GM23338 (cell line): ENCODE measurements around the gene GAB2. TPM values are rescaled to one million over a fixed set of nuclear protein-coding genes. Genes with fewer than 3 reads are reported as not detected.

Experiments
- CTCF ChIP-seq, 2 experiments: fragments of 200-600 bp in 1 of 2; sonication (generic) in 1 of 2; conservative IDR thresholded peaks; 2 replicates each; pipeline versions ENCODE4 v1.5.1 to v1.6.1; 2016 to 2017; ENCODE audit warnings: antibody characterized with exemption in 2 of 2, low read depth in 2 of 2, mild to moderate bottlenecking in 2 of 2, moderate library complexity in 1 of 2
- EZH2phosphoT487 ChIP-seq: fragments of 200-600 bp; sonication (generic); IDR thresholded peaks from one replicate; pipeline ENCODE4 v1.8.1; 2018; ENCODE audit warnings: antibody characterized with exemption; ENCODE audit not compliant: unreplicated experiment
- JUNB ChIP-seq: IDR thresholded peaks from one replicate; pipeline ENCODE4 v1.6.1; 2016; ENCODE audit warnings: antibody characterized with exemption; ENCODE audit not compliant: unreplicated experiment
- NANOG ChIP-seq: IDR thresholded peaks from 2 replicates; pipeline ENCODE4 v1.6.1; 2016; ENCODE audit warnings: antibody characterized with exemption, borderline replicate concordance
- REST ChIP-seq: IDR thresholded peaks from one replicate; pipeline ENCODE4 v1.6.1; 2018; ENCODE audit warnings: antibody characterized with exemption; ENCODE audit not compliant: unreplicated experiment
- STAT1 ChIP-seq: IDR thresholded peaks from one replicate; pipeline ENCODE4 v1.6.1; 2016; ENCODE audit warnings: antibody characterized with exemption; ENCODE audit not compliant: unreplicated experiment
- ZNF114 ChIP-seq: fragments of 250-450 bp; sonication (Bioruptor Pico); IDR thresholded peaks from 2 replicates; pipeline ENCODE4 v1.5.0; 2020; ENCODE audit warnings: mild to moderate bottlenecking, moderate library complexity
- ZNF331 ChIP-seq: fragments of 250-450 bp; sonication (Bioruptor Pico); IDR thresholded peaks from 2 replicates; pipeline ENCODE4 v1.5.0; 2020; ENCODE audit warnings: low read depth, mild to moderate bottlenecking, moderate library complexity
- ZNF462 ChIP-seq: fragments of 250-450 bp; sonication (Bioruptor Pico); IDR thresholded peaks from 2 replicates; pipeline ENCODE4 v1.5.0; 2020; ENCODE audit warnings: mild to moderate bottlenecking, moderate library complexity
- polyA plus RNA-seq: library from polyadenylated mRNA; unstranded; fragments of >200 nt; fragmentation: Nextera tagmentation; extraction: Ambion mirVana; gene quantifications from 2 replicates; pipeline ENCODE4 v1.2.1, GENCODE V29; 2016
- total RNA-seq: library from RNA; depleted of rRNA; stranded (reverse); fragments of >200 nt; shearing (Covaris generic); gene quantifications from 2 replicates; pipeline ENCODE4 v1.2.3, GENCODE V29; 2014

Gene GAB2
- total and polyA plus RNA-seq, 2 experiments from 2014 or later = 2.0 to 10.8 TPM

- TF ChIP-seq ZNF462 = no peak
- no peak for TF ChIP-seq ZNF114 (CRISPR knock-in tag)
- no peak for TF ChIP-seq REST
- no peak for TF ChIP-seq EZH2phosphoT487
- no peak for TF ChIP-seq ZNF331 (CRISPR knock-in tag)
- TF ChIP-seq STAT1 = no peak
- TF ChIP-seq JUNB = no peak
- TF ChIP-seq NANOG = no peak
- TF ChIP-seq CTCF (conservative IDR thresholded peaks at IDR 0.05; ENCODE audit: low read depth in 2 of 2) = no peak
These were observed 7.9 kb upstream of the GAB2 start (continued) for GRCh38 chr11:78425399-78426070.
